Measurements from ENCODE around the gene PPP1R14D. TPM values are rescaled to one million over a fixed set of nuclear protein-coding genes. Genes with fewer than 3 reads are reported as not detected.

The PPP1R14D gene
- total and polyA plus RNA-seq, 9 donors: 0.95 TPM; not detected in 8

DNA sequence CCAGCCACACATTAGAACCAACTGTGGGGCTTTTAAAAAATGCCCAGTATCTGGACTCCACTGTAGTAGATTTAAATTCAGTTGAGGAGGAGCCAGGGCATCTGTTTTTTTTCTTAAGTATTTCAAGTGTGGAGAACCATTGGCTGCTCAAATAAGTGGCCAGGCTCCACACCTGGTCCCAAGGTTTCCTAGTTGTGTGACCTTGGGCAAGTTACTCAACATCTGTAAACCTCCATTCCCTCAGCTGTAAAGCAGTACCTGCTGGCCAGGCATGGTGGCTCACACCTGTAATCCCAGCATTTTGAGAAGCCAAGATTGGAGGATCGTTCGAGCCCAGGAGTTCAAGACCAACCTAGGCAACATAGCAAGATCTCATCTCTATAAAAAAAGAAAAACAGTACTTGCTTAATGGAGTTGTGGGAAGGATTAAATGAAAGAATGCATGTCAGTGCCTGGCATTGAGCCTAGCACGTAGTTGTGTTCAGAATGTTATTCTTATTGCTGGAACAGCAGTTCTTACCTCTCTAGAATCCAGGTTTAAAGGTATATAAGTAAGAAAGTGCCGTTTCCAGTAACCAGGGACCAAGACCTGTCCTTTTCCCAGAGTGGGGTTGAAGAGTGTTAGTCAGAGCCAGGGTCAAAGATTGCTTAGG, 2.0 kb downstream of the PPP1R14D start:
- no peak overlapping the region for H3K4me3 ChIP-seq
- no peak overlapping the region for H3K27ac ChIP-seq
- no peaks in the 10 kb centered on the region for H3K4me1 ChIP-seq (ENCODE audit: insufficient read depth)
- intact Hi-C loops (cut with DNase I): loop anchor here in 1 of 4 donors (5.0 kb wide), 1 partner anchor 944 kb away; no protein-coding TSS in a partner anchor
- no peaks in the 10 kb centered on the region for H3K27me3 ChIP-seq
- no peak for DNase-seq
- no peaks in the 10 kb centered on the region for H3K9me3 ChIP-seq
- WGBS, 3 donors: 69 to 72% (median 71%) methylated on average over 4 of the region's 4 CpGs
- TF ChIP-seq EP300 (IDR thresholded peaks at IDR 0.05): no peak
- TF ChIP-seq POLR2A (IDR thresholded peaks at IDR 0.05): no peak
- TF ChIP-seq, protein P1, sequence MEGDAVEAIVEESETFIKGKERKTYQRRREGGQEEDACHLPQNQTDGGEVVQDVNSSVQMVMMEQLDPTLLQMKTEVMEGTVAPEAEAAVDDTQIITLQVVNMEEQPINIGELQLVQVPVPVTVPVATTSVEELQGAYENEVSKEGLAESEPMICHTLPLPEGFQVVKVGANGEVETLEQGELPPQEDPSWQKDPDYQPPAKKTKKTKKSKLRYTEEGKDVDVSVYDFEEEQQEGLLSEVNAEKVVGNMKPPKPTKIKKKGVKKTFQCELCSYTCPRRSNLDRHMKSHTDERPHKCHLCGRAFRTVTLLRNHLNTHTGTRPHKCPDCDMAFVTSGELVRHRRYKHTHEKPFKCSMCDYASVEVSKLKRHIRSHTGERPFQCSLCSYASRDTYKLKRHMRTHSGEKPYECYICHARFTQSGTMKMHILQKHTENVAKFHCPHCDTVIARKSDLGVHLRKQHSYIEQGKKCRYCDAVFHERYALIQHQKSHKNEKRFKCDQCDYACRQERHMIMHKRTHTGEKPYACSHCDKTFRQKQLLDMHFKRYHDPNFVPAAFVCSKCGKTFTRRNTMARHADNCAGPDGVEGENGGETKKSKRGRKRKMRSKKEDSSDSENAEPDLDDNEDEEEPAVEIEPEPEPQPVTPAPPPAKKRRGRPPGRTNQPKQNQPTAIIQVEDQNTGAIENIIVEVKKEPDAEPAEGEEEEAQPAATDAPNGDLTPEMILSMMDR (IDR thresholded peaks at IDR 0.05): no peak
- H3K36me3 ChIP-seq: no peaks in the 10 kb centered on the region

DNA sequence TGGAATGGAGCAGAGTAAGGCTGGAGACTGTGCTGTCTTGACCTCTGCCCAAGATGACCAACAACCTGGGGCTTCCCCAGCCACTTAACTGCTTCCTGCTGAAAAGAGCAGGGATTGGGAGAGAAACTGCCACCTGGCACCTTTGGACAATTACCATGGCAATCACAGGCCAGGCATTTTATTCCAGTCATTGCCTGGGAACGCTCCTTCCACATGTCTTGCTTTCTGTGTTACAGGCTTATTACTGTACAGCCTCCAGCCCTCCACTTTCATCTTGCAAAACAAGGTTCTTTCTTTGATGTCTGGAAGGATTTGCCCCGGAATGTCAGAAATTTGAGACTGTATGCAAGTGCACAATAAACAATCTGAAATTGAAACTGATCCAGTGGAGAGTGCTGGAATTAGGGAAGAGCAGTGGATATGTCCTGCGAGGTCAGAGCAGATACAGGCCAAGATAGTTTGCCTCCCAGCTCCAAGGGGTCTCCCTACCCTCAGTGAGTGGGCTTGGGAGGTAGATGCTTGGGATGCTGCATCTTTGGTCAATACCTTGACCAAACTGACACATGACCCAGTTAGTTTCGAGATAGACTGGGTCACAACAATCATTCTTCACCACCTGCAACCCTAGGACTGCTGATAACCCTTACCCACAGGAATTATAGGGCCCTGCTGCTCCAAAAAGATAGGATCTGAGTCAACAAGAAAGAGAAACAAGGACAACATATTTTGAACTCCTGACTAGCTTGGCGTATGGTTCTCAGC, 2.7 kb downstream of the PPP1R14D start:
- no peaks in the 10 kb centered on the region for H3K9me3 ChIP-seq
- DNase-seq: no peak
- H3K36me3 ChIP-seq: no peaks in the 10 kb centered on the region
- TF ChIP-seq, protein P1 (IDR thresholded peaks at IDR 0.05): no peak
- TF ChIP-seq POLR2A (IDR thresholded peaks at IDR 0.05) (no peak), EP300 (IDR thresholded peaks at IDR 0.05) (no peak)
- no peak overlapping the region for H3K4me3 ChIP-seq
- no peaks in the 10 kb centered on the region for H3K27me3 ChIP-seq
- intact Hi-C loops (cut with DNase I): loop anchor here in 1 of 4 donors (5.0 kb wide), 1 partner anchor 944 kb away; no protein-coding TSS in a partner anchor
- 36 to 49% (median 44%) methylated on average over 5 of the region's 5 CpGs for WGBS, 3 donors
- H3K27ac ChIP-seq: no peak overlapping the region
- H3K4me1 ChIP-seq (ENCODE audit: insufficient read depth): no peaks in the 10 kb centered on the region

DNA sequence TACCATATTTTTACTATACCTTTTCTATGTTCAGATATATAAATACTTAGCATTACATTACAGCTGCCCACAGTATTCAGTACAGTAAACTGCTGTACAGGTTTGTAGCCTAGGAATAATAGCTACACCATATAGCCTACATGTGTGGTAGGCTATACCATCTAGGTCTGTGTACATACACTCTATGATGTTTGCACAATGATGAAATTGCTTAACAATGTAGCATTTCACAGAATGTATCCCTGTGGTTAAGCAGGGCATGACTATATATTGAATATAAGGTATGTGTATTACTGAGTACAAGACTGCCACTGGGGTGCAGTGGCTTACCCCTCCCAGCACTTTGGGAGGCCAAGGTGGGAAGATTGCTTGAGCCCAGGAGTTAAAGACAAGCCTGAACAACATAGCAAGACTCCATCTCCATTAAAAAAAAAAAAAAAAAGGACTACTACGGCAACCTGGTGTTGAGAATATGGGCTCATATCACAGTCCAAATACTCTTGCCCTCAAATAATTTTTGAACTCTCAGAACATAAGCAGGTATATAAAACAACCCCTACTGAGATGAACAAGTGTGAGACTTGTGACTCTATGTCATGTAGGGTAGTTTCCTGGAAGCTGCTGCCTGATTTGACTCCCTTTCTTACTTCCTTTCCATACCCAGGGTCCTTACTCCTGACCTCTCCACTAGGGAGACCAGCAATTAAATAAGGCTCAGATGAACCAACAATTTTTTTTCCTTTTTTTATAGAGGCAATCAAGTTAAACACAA, 4.8 kb downstream of the PPP1R14D start:
- Histone ChIP-seq H3K4me1 (ENCODE audit: insufficient read depth) (no peaks in the 10 kb centered on the region), H3K4me3 (no peak overlapping the region), H3K9me3 (no peaks in the 10 kb centered on the region), H3K27me3 (no peaks in the 10 kb centered on the region), H3K27ac (no peak overlapping the region), H3K36me3 (no peaks in the 10 kb centered on the region)
- TF ChIP-seq POLR2A (IDR thresholded peaks at IDR 0.05) (no peak), EP300 (IDR thresholded peaks at IDR 0.05) (no peak)
- TF ChIP-seq, protein P1 (IDR thresholded peaks at IDR 0.05): no peak
- intact Hi-C loops (cut with DNase I): no loop called here
- no peak for DNase-seq
- WGBS, 3 donors: 89 to 92% (median 91%) methylated on average over 1 of the region's 1 CpG

DNA sequence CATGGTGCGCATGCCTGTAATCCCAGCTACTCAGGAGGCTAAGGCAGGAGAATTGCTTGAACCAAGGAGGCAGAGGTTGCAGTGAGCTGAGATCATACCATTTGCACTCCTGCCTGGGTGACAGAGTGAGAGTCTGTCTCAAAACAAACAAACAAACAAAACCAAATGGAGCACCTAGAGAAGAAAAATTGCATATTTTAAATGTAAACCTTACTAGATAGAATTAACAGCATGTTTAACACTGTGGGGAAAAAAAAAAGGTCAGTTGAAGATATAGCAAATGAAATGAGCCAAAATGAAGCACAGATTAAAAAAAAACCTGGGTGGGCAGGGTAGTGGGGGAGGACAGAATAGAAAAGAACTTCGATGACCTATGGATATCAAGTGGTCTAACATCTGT, 7.3 kb downstream of the PPP1R14D start:
- no peak for DNase-seq
- TF ChIP-seq POLR2A (IDR thresholded peaks at IDR 0.05): no peak
- WGBS, 3 donors: 79 to 92% (median 90%) methylated on average over 2 of the region's 2 CpGs
- H3K4me3 ChIP-seq: no peak overlapping the region
- intact Hi-C loops (cut with DNase I): no loop called here
- H3K27ac ChIP-seq: no peak overlapping the region
- no peaks in the 10 kb centered on the region for H3K4me1 ChIP-seq (ENCODE audit: insufficient read depth)
- H3K36me3 ChIP-seq: no peaks in the 10 kb centered on the region
- H3K27me3 ChIP-seq: no peaks in the 10 kb centered on the region
- H3K9me3 ChIP-seq: no peaks in the 10 kb centered on the region

Measured in ovary (tissue), 9 donors.